Hematopoietic multipotent progenitor cell treated with erythropoietin and hydrocortisone succinate and interleukin-3 and kit ligand, for 8 days (in vitro differentiated cells): Measurements from ENCODE around the gene CBFA2T2.
A peak's percentile ranks its signal among the peaks of the same experiment; 100 is the strongest.

Experiments
- DNase-seq: peaks from one replicate; pipeline ENCODE4 v3.0.0-alpha.2; 2015

The CBFA2T2 gene

DNA sequence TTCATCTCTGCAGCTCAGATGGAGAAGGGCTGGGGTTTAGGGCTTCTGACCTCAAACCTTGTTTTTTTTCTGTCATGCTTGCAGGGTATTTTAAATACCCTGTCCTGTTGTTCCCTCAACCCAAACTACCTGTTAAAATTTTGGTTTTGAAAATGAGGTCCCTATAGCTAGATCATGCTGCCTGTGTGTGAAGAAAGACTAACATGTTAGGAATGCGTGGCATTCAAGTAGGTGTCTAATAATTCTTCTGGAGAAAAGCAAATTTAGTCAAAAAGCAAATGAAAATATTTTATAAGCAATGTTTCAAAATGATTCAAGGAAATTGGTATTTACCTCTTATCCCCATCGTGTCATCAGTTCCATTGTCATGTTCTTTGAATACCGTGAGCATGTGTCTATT is 95.1 kb downstream of the CBFA2T2 start:
- DNase-seq: no peak

DNA sequence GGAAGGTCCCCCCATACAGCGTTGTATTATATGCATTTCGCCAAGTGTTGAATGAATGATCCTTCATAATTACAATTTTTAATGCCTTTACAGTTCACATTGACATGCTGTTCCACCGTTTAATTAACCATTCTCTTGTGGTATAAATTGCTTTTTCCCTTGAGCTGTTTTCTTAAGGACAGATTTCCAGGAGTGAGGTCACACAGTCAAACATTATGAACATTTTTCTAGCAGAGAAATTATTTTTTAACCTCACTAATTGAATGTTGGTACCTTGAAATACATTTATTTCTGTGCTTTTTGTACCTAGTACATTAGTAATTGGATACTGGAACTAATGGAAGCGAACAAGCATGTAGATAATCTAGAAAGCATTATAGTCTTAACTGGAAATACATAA is 95.5 kb downstream of the CBFA2T2 start:
- DNase-seq: no peak

DNA sequence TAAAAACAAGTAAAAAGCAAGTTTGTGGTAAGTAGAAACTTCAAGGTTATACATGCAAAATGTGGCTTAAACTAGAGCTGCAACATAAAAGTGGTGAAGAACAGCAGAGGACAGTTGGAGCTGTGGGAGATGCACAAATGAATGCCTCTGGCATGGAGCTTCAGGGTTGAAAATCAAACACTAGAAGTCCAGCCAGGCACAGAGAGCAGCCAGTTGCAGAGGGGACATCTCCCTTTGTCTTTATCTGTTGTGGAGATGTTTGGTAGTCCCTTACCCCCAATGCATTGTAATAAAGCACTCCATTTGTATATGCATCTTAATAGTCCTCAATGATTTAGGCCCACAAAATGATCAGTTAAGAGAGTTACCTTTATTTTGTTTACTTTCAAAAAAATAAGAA is 99.2 kb downstream of the CBFA2T2 start:
- DNase-seq: no peak

DNA sequence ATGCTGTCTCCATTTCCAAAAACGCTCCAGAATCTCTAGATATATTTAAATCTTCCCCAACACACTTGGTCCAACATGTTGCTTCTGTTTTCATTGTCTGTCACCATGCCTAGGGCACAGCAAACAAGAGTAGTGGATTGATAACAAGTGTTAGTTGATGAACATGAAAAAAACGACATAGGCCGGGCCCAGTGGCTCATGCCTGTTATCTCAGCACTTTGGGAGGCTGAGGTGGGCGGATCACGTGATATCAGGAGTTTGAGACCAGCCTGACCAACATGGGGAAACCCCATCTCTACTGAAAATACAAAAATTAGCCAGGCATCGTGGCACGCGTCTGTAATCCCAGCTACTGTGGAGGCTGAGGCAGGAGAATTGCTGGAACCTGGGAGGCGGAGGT is 102.0 kb downstream of the CBFA2T2 start:
- peak; percentile 94 for DNase-seq

DNA sequence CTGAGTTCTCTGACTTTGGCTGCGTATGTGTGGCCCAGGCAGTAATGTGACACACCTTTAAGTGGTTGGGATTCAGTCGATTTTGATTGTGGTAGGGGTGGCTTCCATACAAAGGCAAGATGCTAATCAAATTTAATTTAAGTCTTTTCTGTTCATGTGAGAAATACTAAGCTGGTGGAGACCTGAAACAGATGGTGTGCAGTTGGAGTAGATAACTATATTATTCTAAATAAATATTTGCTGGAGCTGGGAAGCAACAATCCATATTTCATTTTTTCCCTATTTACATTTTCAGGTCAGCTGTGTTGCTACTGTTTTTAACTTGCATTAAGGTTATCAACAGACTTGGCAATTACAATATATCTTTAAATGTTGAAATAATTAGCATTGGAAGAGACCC is 104.8 kb downstream of the CBFA2T2 start:
- no peak for DNase-seq

DNA sequence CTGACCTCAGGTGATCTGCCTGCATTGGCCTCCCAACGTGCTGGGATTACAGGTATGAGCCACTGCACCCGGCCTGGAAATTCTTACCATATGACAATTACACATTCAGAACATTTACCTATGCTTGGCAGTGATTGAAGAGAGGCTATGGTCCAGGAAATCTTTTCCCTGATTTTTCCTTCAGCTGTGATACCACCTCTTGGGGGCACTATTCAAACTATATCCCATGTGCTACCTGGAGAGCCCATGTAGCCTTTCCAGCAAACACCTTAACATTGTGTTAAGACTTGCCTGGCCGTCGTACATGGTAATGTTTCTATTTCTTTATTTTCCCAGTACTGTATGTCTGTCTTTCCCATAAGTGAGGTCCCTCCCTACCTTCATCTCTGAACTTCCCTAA is 110.5 kb downstream of the CBFA2T2 start:
- DNase-seq: no peak

DNA sequence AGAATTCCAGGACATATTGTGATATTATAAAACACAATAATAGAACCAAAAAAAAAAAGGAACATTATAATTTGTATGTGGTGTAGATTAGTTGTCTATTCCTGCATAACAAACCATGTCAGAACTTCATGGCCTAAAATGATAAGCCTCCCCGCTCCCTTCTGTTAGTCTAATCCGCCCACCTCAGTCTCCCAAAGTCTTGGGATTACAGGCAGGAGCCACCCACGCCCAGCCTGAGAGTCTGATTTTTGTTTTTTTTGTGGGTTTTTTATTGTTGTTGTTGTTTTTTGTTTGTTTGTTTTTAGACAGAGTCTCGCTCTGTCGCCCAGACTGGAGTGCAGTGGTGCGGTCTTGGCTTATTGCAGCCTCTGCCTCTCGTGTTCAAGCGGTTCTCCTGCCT is 111.1 kb downstream of the CBFA2T2 start:
- peak; percentile 64 for DNase-seq

DNA sequence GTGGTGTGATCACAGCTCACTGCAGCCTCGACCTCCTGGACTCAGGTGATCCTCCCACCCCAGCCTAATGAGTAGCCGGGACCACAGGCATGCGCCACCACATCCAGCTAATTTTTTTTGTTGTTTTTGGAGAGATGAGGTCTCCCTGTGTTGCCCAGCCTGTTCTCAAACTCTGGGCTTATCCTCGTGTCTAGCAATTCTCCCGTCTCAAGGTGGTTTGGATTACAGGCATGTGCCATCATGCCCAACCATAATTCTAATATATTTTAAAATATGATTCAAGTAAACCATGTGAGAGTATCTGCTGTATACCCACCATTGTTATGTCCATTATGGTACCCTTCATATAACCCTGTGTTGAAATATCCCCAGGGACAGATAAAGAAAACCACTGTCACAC is 112.0 kb downstream of the CBFA2T2 start:
- DNase-seq: no peak

DNA sequence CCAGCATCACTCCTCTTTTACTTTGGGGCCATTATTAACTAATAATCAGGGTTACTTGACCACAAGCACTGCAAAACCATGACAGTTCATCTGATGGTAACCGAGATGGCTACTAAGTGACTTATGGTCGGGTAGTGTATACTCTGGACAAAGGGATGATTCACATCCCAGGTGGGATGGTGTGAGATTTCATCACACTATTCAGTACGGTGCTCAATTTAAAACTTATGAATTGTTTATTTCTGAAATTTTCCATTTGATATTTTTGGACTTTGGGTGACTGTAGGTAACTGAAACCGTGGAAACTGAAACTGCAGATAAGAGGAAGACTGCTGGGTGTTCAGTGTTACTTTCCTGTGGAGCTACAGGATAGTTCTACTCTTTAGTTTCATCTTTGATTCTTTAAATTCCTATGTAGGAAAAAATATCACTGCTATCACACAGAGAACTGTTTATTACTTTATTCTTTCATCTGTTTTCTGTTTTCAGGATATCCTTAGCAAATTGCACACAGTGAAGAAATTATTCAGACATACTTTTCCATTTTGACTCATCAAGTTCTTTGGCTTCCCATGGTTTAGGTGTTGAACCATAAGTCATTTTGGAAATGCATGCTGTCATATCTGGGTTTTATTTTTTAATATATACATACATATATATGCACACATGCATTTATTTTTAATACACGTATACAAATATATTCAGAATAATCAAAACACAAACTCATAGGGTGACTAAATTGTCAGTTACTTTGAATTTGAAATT is 113.1 kb downstream of the CBFA2T2 start:
- no peak for DNase-seq

DNA sequence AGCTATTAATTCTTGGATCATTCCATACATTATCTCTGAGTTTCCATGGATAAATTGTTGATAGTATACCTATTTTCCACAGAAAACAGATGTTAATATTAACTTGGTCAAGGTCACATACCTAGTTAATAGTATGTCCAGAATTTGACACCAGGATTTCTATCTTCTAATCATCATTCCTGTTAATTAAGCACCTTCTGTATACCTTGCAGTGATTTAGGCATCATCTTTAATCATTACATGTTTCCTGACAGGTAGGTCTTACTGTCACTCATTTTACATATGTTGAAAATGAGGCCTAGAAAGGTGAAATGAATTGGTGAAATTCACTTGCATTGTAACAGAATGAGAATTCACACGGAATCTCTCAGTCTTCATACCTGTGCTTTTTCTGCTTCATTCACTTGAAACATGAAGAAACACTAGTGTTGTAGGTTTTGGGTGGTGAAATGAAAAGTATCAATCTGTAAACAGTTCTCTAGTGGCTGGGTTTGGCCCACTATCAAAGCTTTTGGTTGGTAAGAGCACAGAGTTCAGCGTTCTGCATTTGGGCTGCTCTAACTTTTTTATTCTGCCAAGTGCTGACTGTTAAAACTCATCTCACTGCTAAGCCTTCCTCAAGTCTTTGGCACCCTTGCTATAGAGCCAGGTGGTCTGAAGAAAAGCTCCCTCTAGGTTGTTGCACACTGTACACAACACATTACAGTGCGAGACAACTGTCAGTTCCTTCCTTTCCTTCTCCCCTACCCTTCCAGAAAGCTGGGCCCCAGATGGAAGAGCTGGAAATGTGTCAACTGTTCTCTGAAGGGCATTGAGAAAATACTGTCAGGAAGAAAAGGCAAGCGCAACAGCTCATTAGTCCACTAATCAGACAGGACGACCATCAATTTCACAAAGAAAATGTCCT is 114.4 kb downstream of the CBFA2T2 start:
- DNase-seq: no peak

DNA sequence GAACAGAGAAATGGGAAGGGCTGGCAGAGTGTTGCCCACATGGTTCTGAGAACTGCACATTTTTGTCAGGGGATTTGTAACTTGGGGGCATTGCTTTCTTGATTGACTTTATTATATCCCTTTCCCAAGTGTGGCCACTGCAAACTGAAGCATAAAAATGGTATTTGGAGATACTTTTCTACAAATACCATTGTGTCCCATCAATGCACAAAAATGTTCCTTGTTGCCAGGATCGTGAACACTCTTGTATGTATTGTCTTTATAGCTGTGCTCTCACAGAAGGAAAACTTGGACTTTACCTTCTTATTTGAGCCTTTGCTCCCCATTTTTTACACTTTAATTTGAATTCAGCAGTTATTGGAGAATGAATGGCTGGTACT is 115.1 kb downstream of the CBFA2T2 start:
- no peak for DNase-seq

DNA sequence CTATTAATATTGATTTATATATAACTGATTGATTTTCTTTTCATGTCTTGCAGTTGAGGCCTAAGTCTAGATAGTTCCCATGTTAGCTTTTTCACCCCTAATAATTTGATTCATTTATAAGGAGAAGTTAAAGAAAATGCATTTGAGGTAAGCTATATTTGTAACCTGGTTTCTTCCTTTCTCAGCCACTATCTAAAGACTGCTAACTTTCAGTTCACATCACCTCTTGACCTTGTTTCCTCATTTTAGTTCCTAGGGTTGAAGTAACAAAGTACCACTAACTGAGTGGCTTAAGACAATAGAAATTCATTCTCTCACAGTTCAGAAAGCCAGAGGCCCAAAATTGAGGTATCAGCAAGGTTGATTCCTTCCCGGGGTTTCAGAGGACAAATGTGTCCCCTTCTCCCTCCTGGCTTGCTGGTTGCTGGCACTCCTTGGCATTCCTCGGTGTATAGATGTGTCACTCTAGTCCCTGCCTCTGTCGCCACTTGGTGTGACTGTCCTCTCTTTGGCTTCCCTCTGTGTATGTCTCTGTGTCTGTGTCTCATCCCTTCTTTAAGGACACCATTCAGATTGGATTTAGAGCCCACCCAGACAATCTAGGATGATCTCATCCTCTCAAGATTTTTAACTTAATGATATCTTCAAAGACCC is 116.3 kb downstream of the CBFA2T2 start:
- no peak for DNase-seq

DNA sequence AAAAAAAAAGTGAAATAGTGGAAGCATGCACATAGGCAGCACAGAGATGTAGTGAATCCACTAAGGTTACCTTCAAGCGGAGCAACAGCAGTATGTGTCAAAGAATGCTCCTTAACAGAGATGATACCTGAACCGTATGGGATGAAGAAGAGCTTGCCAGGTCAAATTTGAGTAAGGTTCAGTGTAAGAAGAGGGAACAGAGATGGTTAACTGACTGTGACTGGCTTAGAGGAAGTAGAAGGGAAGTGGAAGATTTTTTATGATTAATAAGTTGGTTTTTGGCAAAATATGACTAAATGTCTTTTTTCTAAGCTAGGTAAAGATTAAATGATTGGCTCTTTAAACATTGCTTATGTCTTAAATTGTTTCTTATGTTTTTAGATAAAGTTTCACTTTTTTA is 119.6 kb downstream of the CBFA2T2 start:
- no peak for DNase-seq

DNA sequence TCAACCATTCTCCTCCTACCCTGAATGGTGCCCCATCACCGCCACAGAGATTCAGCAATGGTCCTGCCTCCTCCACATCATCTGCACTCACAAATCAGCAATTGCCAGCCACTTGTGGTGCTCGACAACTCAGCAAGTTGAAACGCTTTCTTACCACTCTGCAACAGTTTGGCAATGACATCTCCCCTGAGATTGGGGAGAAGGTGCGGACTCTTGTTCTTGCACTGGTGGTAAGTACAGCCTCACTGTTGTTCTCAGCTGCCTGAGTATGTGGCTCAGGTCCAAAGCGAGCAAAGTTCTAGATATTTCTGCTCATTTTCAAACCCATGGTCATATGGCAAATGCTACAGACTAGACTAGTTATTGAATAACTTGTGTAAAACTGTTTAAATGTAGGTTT is 121.2 kb downstream of the CBFA2T2 start:
- no peak for DNase-seq

DNA sequence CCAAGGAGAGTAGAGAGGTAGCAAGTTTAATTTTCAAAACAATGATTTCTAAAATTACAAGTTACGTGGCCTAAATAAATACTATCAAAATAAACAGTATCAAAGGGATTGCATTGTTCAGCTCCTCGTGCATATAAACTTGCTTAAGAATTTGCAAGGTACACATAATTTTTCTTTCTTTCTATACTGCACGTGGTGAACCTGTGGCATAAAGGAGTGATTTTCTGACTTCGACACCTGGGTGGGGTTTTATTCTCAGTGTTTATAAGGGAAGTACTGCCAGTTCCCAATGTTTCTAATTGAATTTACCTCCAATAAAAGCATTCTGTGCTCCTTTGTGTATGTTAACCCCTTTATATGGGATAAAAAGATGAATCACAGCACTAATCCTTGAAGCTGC is 122.1 kb downstream of the CBFA2T2 start:
- DNase-seq: no peak

DNA sequence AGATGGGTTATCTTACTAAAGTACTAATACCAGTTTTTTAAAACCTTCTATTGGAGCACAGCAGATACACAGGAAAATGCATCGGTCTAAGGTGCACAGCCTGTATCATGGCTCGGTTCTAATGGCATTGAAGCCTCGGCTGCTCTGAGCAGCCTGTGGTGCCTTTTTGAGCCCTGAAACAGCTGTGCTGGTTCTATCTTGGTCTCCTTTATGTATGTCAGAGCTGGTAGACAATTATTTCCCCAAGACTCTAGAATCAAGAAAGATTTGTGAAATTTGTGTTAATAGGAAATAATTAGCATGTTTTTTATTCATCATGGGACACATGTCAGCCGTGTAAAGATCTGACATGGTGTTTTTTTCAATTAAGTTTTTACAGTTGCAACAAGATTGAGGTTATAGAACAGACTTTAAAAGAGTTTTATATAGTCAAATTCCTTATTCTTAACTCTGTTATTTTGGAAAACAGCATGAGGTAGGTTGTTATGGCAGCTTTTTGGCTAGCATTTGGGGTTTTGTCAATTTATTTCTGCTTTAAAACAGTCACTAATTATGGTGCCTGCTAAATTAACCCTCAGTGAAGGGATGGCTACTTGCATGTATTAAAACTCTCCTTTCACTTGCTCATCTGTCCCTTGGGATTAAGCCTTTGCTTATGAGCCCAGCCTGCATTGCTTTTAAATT is 132.0 kb downstream of the CBFA2T2 start:
- no peak for DNase-seq

DNA sequence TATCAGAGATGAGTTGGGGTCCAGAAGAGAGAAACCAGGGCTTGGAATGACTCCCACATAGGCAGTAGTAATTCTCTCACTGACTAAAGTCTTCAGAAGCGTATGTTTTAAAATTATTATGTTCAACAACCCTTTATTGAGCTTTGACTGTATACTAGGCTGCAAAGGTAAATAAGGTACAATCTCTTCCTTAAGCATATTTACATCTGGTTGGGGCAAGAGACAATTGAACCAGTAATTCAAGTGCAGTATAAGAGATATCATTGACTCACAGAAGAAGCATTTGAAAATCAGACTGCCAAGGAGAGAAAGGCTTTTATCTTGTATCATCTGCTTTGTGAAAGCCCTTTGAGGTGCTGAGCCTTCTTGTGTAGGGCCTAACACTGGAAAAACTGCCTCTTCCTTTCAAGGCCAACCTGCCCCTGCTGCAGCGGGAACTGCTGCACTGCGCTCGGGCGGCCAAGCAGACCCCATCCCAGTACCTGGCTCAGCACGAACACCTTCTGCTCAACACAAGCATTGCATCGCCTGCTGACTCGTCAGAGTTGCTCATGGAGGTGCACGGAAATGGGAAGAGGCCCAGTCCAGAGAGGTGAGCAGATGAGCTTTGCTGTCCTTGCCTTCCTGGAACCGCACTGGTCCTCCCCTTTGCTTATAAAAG is 132.9 kb downstream of the CBFA2T2 start:
- no peak for DNase-seq

DNA sequence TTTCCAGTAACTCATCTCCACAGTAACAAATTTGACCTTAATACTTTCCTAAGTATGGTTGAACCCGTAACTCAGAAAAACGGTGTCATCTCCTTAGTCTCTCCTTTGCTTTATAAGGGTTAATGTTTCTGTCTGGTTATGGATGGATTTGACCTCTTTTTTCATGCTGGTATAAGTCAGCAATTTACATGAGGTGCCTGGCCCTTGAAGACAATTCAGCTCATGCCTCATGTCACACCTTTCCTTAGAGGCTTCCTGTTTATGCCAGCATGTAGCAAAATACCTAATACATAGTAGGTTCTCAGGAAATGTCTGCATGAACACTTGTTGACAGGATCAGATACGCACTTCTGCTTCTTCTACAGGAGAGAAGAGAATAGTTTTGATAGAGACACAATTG is 134.5 kb downstream of the CBFA2T2 start:
- no peak for DNase-seq

DNA sequence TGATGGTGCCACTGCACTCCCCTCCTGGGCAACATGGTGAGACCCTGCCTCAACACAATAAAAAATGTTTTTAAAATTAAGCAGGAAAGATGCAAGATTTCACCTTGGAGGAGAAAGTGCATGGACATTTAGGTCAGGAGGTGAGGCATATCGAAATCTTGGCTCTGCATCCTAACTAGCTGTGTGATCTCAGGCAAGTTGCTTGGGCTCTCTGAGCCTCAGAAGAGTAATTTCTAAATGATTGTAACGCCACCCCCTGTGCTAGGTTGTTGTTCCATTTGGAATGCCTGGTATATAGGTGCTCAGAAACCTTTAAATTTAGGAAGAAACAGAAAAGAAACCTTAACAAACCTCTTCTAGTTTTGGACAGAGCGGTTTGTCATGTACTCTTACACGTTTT is 136.3 kb downstream of the CBFA2T2 start:
- DNase-seq: no peak

DNA sequence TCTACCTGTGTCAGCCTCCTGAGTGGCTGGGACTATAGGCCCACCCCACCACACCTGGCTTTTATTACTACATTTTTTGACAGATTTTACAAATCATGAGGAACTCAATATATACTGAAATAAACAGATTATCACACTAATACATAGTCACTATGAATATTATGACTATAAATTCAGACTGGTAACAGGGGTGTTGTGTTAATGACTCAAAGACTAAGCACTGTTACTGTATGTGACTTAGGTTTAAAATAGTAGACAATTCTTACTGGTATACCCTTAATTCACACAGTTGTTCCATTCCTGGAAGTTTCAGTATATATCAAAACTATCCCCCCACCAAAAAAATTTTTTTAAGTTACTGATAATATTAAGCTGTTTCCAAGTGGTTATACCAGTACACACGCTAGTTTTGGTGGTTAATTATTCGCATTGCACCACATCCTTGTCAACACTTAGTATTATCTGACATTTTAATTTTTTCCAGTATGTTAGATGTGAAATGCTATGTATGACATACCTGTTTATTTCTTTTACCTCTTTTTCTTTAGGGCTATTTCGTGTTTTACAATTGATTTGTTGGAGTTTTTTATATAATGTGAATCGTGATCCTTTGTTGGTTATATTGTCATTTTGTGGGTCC is 137.8 kb downstream of the CBFA2T2 start:
- DNase-seq: no peak

DNA sequence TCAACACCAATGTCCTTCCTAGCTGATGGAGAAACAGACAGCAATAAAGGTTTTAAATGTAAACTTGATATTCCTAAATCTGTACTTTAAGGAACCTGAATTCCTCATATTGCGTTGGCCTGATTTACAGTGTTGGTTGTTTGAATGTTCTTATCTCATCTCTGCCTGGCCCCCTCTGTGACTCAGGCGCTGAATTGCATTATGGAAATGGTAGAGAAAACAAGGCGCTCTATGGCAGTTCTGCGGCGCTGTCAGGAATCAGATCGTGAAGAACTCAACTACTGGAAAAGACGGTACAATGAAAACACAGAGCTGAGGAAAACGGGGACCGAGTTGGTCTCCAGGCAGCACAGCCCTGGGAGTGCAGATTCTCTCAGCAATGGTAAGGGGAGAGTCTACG is 139.6 kb downstream of the CBFA2T2 start:
- DNase-seq: no peak

DNA sequence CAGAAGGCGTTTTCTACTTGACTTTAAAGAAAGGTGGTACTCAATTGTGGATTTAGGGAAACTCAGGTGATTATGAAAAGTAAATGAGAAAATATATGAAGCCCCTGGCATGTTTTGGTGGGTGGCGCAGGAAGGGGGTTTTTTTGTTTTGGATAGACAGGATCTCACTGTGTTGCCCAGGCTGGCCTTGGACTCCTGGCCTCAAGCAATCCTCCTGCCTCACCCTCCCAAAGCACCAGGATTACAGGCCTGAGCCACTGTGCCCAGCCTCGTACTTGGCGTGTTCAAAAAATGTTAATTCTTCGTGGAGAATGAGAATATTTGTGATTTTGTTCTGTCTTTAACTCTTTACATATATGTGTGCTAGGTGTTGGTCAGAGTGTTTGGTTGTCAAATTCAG is 140.1 kb downstream of the CBFA2T2 start:
- DNase-seq: no peak
